Tongue (tissue), 2 donors: Measurements from ENCODE around the gene MYMK. TPM values are rescaled to one million over a fixed set of nuclear protein-coding genes. Genes with fewer than 3 reads are reported as not detected.

Experiments used
- DNase-seq: peaks from one replicate; pipeline ENCODE4 v3.0.0-alpha.2; 2015
- total RNA-seq: library from RNA; depleted of rRNA; stranded (reverse); fragments of >200 nt; gene quantifications from one replicate; pipeline ENCODE4 v1.2.3, GENCODE V29; 2014

The MYMK gene
- total RNA-seq, 1 donor from 2014 or later, result 18.3 TPM

DNA sequence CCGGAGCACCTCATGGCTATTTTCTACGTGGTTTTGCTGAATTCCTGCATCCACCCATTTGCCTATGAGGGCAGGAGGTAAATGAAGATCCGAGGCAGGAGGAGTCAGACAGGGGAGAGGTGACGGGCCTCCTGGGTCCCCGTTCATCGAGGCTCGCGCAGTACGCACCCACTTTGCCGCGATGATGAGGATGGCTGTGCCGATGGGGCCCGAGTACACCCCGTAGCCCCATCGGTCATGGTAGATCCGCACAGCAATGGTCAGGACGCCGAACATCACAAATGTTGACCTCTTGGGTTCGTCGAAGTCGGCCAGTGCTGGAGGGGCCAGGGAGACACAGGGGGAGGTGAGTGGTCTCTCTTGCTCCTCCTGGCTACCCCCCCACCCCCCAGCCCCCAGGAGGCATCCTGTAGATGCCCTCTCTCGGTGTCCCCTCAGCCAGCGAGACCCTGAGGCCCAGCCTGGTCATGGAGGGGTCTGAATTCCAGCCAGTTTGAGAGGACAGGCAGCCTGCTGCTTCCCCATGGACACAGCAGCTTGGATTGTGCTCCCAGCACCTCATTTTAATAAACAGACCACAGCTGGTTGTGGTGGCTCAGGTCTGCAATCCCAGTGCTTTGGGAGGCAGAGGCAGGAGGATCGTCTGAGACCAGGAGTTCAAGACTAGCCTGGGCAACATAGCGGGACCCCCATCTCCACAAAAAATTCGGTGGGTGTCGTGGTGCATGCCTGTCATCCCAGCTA, 5.9 kb downstream of the MYMK start:
- DNase-seq, result no peak

DNA sequence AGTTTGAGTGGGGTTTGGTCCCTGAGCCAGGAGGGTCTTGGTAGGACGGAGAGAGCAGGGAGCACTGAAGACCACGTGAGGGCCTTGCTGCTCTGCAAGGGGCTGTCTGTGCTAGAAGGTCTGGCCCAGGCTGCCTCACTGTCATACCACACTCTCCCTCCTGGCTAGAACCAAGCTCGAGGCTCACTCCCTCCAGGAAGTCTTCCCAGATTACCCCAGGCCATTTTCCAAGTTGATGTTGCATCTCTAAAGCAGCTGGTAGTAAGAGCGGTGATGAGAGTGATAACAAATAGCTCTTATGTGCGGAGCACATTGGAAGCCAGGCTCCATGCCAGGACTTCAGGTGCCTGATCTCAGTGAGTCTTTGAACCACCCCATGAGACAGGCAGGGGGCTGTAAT, 6.6 kb downstream of the MYMK start:
- DNase-seq, result no peak

DNA sequence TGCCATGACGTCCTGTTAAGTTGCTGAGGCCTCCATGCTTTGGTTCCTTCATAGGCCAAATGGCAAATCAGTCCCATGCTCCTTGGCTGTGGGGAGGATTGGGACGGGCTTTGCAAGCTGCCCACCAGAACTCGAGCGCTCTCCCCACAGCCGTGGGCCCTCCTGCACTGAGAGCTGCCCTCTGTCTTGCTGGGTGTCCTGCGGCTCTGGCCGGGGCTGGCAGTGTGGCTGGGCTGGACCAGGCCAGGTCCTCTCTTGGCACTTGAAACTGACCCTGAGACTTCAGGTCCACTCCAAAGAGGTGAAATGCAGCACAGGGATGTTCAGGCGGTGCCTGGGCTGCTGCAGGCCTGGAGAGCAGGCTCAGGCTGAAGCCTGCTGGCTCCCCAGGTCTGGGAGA, 7.0 kb downstream of the MYMK start:
- no peak for DNase-seq

DNA sequence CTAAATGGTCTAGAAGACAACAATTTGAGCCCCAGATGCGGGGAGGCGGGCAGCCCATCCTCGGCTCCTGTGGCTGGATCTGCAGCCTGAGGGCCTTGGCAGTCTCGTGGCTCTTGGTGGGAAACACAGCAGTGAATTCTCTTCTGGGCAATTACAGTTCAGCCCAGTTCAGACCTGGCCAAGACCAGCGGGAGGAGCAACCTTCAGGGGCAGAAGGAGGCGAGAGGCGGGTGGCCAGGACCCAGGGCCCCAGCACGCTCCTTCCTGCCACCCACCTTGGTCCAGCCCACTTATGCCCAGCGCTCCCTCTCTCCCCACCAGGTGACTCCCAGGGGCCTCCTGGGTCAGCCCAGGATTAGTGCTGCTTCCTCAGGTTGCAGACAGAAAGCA, 7.8 kb downstream of the MYMK start:
- DNase-seq, result no peak

DNA sequence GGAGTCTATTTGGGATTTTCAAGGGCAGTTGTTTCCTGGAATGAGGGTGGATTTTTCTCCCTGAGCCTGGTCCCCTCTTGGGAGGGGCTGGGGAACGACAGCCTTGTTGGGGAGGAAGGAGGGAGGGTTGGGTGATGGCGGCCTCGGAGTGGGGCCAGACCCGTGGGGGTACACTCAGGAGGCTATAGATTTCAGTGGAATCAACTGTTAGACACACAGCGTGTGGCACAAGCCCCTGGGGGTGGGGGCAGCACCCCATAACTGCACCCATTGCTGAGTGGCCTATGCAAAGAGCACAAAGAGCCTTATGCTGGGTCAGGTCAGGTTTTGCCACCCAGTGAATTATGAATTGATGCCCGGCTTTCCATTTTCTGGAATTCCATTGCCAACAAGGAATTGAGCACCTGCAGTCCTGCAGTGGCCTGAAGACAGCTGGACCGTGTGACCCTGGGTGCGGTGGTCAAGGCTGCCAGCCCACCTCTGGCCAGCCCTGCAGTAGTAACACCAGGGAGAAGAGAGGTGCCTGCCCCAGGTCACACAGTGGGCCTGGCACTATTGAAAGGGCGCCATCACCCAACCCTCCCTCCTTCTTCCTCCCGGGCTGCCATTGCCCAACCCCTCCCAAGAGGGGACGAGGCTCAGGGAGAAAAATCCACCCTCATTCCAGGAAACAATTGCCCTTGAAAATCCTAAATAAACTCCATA, 8.4 kb downstream of the MYMK start:
- DNase-seq, result no peak

DNA sequence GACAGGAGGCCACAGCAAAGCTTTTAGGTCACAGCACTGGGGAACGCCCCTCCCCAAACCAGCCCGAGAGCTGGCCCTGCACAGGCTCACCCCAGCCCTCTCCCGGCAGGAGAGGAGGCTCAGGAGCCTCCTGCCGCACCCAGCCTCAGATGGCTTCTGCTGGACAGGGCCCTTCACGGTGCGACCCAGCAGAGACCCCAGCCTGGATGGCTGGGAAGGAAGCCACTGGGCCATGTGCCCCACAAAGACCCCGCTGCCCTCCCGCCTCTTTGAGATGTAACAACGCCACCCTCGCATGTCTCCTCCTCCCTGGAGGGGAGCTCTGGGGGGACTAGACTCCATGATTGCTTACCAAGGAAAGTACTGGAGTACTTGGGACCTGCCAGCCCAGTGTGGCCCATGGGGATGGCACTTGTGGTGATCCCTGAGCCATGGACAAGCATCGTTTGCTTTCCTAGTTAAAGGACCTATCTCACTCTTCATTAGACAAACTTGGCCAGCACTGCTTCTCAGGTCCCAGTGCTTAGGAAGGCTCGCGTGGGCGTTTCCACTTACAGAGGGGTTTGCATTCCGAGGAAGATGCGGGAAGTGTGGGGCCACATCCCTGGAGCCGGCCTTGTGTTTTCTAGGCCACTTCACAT, 9.0 kb downstream of the MYMK start:
- no peak for DNase-seq

DNA sequence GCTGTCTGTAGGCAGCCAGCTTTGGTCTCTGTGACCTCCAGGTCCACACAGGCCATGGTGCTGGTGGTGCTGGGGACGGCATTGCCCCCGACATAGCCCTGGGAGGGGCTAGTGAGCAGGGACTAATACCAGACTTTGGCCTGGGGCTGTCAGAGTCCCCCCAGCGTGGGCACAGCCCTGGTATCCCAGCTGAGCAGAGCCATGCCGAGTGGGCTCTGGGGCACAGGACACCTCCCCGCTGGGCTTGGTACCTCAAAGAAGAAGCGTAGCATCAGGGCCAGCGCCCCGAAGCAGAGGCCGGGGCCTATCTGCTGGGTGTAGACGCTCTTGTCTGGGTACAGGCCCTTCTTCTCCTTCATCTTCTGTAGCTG, 9.5 kb downstream of the MYMK start:
- DNase-seq, result no peak

DNA sequence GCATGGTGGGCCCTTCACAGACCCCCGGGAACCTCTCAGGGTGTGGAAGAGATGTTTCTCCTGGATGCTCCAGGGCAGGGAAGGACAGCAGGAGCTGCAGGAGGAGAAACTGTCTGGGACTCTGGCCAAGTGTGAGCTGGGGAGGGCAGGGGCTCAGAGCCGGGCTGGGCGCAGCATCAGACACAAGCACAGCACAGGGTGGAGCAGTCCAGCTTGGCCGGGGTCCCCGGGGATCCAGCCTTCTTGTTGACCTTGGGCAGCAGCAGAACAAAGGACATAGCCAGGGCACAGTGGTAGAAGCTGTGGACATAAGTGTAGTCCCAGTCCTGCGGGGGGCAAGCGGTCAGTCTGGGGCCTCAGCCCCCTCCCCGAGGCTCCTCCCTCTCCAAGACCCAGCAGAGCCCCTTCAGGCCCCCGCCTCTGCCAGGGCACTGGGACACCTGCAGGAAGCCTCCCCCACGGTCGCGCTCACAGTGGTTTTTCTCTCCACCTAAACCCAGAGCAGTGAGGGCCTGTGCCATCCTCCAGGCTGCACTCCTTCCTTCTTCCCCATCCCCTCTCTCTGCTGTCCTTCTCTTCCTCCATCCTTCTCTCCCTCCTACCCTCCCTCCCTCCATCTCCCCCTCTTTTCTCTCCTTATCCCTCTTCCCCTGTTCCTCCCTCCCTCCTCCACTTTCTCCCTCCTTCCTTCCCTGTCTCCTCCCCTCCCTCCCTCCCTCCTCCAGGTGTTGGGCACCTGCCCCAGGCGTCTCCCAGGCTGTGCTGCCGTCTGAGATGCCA, 10.1 kb downstream of the MYMK start:
- peak; percentile 89 for DNase-seq

DNA sequence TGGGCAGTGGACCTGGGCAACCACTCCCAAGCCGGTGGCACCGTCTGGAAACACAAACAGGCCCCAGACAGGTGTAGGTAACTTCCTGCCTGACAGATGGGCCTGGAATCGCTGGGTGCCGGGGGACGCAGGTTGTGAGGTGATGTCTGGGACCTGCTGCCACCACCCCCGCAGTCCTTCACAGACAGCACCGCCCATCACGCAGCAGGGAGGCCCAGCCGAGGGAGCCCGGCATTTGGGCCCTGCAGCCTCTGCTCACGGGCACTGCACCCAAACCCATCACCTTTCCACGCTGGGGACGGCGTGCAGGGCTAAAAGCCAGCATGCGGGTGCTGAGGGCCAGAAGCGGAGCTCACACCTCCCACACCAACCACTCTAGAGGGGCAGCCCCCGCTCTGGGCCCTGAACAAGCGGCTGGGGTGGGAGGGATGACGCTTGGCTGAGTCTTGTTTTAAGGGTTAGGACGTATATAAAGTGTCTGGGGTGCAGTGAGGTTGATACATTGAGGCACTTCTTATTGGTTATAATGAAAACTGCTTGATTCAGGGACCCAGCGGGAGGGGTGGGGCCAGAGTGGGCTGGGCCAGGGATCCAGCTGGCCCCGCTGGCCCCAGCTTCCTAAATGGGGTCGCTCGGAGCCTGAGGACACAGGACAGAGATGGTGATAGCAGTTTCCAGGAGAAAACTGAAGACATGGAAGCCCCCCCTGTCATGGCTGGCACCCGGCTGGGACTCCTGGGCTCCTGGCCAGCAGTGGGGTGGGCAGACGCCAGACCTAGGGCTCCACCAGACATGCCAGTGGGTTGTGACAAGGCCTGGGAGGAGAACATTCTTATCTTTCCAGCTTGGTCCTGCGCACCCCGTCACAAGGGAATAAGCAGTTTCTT, 11.3 kb downstream of the MYMK start:
- DNase-seq, result peak; percentile 70

DNA sequence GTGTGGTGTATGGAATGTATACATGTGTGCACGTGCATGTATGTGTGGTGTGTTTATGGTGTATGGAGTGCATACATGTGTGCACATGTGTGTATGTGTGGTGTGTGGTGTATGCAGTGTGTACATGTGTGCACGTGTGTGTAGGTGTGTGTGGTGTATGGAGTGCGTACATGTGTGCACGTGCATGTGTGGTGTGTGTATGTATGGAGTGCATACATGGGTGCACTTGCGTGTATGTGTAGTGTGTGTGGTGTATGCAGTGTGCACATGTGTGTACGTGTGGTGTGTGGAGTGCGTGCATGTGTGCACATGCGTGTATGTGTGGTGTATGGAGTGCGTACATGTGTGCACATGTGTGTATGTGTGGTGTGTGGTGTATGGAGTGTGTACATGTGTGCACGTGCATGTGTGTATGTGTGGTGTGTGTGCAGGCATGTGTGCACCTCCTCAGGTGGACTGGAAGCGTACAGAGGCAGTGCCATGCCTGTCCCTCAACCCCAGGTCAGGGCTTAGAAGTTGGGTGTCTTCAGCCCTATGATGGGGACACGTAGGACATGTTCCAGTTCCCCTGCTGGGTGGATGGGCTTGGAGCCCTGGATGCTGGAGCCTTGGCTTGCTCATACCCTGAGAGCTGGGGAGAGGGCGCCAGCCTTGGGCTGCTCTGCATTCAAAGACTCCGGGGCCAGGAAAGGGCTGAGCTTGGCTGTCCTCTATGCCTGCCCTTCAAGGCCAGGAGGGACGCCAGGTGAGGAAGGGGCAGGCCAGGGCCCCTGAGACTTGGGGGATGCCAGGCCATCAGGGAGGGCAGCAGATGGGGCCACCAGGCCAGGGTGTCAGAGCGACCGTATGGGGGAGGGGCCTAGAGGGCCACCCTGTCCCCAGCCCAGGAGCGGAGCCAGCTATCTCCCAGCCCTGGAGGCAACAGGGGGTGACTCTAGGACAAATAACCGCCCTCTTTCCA, 12.2 kb downstream of the MYMK start:
- peak; percentile 18 for DNase-seq

DNA sequence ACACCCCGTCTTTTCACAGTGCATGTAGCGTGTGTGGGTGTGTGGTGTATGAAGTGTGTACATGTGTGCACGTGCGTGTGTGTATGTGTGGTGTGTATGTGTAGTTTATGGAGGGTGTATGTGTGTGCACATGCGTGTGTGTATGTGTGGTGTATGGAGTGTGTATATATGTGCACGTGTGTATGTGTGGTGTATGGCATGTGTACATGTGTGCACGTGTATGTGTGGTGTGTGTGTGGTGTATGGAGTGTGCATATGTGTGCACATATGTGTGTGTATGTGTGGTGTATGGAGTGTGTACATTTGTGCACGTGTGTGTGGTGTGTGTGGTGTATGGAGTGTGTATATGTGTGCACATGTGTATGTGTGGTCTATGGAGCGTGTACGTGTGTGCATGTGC, 13.2 kb downstream of the MYMK start:
- no peak for DNase-seq

DNA sequence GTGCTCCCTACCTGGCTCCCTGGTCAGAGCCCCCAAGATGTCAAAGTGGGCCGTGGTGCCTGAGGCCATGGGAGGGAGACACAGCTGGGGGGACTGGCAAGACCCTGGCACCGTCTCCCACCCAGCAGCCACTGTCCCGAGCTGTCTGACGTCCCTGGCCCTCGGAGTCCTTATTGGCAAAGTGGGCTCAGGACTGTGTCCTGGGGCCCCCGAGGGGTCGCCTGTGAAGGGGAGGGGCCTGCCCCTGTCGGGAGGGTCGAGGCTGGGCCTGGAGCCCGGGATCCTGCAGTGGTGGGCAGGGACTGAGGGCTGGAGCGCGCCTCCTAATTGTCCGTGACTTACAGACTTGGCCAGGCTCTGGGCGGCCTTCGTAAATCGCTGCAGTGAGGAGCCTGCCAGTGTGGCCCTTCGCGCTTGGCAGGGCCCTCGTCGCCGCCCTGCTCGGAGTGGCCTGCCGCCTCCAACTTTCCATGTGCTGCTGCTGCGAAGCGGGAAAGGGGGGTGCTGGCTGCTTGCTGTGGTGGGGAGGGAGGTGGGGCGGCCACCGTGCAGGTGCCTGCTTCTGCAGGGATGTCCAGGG, 13.7 kb downstream of the MYMK start:
- DNase-seq, result peak; percentile 67

DNA sequence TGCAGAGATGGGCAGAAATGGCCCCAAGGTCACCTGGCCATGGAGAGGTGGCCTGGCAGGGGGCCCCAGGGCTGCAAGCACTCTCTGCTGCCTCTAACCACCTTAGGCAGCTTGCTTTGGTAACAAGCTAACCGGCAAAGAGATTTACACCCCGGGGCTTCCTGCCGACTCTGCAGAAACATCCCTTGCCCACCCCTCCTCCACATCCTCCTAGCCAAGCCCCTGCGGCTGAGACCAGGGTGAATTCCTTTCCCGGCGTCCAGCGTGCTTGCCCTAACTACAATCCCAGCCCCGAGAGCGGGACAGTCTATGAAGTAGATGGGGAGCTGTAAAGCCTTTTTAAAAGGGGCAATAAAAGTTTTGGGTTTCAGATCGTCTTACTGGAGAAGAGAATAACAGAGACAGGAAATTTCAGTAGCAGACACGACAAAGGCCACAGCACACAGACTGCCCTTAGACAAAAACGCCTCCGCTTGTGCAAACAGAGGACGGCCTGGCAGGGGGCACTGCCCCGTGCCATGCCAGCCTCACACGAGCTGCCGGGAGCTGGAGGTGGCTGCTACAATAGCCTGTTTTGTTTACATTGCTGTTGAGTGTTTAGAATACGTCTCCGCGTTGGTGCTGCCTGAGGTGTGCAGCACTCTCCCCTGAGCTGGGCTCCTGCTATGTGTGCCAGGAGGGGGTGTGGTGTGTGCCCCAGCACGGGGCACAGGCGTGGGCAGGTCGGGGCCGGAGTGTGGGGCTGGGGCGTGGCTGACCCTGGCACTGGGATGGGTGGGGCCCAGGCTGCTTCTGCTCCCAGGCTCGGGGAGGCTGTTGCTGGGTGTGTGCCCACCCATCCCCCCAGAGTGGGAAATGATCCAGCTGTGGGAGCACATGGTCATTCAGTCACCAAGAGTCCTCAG, 15.3 kb downstream of the MYMK start:
- peak; percentile 66 for DNase-seq

DNA sequence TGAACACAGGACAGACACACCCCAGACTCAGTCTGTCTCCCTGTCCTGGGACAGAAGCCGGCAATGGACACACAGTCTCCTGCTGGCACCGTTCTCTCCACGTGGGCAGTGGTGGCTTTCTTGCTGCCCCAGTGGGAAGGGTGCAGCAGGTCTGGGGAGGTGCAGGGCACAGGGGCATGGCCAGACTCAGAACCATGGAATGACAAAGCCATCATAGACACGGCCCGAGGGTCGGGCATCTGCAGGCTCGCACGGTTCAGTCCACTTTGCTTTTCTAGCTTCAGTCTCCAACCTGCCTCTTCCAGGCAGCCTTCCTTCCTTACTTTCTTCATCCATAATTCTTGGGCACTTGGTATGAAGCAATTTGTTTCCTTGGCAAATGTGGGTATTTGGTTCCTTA, 16.7 kb downstream of the MYMK start:
- DNase-seq, result no peak

DNA sequence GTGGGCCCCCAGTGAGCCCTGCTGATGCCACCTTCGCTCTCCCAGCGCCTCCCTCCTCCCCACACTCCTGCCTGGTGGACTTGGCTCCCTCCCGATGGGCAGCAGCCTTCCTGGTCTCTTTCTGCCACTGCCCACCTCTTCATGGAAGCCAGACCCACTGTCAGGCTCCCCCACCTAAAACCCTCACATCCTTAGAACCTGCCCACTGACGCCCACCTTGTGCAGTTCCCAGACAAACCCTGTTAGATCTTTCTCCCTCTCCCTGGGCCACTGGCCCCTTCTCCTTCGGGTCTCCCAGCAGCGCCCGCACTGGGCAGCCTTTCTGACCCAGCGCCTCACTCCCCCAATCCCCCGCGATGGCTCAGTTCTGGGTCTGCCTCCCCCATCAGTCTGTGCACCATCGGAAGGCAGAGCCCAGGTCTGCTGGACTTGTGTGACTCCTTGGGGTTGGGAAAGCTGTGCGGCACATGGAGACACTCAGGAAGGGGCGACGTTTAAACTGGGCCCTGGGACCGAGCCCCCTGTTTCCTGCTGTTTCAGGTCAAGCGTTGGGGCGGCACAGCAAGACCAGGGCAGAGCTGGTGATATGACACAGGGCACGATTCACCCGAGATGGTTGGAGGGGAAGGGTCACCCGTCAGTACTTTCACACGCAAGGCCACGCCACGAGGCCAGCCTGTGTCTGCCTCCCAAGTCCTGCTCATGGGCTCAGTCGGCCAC, 17.4 kb downstream of the MYMK start:
- DNase-seq, result no peak

DNA sequence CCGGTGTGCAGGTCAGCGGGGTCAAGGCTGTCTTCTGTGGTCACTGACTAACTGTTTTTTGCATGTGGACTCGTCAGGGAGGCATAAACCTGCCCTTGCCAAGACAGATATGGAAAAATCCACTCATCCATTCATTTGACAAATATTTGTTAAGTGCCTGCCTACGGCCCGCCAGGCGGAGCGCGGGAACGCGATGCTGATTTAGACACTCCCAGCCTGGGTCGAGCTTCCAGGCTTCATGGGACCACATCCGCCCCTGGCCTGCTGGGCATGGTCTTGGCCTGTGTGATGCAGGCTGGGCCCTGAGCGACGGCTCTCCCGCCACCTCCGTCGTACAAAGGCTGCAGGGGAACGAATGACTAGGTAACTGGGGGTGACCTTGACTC, 18.1 kb downstream of the MYMK start:
- peak; percentile 48 for DNase-seq

DNA sequence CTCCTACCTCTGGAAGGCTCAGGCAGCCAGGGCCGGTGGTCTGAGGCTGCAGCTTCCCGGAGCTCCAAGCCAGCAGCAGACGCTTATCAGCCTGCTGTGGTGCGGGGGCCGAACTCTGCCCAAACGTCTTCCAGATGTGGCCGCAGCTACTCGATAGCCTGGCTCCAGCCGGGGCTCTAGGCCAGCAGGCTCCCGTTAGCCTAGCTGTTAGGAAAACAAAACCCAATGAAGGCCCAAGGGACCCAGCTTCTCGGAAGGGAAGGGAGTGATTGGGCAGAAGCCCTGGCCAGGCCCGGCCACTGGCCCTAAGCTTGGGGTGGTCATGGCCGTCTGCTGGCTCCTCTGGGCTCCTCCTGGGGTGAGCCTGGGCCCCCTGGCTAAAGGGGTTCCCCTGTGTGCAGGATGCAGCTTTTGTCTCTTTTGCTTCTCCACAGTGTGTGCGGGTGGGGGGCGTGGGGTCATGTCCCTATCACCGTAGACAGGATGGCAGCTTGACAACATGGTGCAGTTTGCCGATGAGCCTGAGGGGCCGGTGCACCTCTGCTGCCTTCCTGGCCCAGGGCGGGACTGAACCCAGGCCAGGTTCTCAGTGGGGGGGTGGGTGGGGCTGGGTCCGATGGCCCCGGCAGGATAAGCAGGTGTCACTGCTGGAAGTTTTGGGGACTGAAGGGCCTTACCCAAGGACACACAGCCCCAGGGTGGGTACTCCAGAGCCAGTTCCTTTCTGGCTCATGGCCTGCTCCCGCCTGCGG, 18.7 kb downstream of the MYMK start:
- DNase-seq, result peak; percentile 54
